Measurements from ENCODE around the gene ADARB1. TPM values are rescaled to one million over a fixed set of nuclear protein-coding genes. Genes with fewer than 3 reads are reported as not detected.

Gene ADARB1
- total RNA-seq, 1 experiment from 2014 or later = 15.8 TPM

- Histone ChIP-seq H2AK5ac (ENCODE audit: insufficient read length, low read length) (no peak overlapping the region), H3K23ac (ENCODE audit: insufficient read length, low read depth, low read length) (no peak overlapping the region), H3K4ac (ENCODE audit: low read depth, low read length) (no peak overlapping the region), H2BK120ac (ENCODE audit: low read depth, low read length, poor library complexity, severe bottlenecking) (no peak overlapping the region), H3K9me3 (ENCODE audit: control insufficient read depth, low read depth, low read length) (no peaks in the 10 kb centered on the region), H4K20me1 (ENCODE audit: control insufficient read depth, insufficient read depth, insufficient read length) (no peaks in the 10 kb centered on the region), H3K18ac (ENCODE audit: insufficient read length, low read depth, low read length) (no peak overlapping the region), H4K91ac (ENCODE audit: insufficient read length, low read depth, low read length) (no peak overlapping the region), H3K79me1 (ENCODE audit: insufficient read depth, low read depth, low read length, poor library complexity, severe bottlenecking) (no peaks in the 10 kb centered on the region), H3K27me3 (ENCODE audit: insufficient read depth, low read length) (no peaks in the 10 kb centered on the region), H2BK5ac (ENCODE audit: insufficient read length, low read length) (no peak overlapping the region), H2BK20ac (ENCODE audit: low read depth, low read length, poor library complexity, severe bottlenecking) (no peak overlapping the region), H3K23me2 (ENCODE audit: insufficient read length, low read depth, low read length, poor library complexity, severe bottlenecking) (no peaks in the 10 kb centered on the region), H3K14ac (ENCODE audit: insufficient read depth, low read length) (no peak overlapping the region; the same call in 1 of the 2 replicates), H3K79me2 (ENCODE audit: insufficient read depth, low read length) (no peaks in the 10 kb centered on the region), H4K8ac (replicated peaks; ENCODE audit: insufficient read length, low read depth, low read length) (no peak overlapping the region), H3K4me1 (ENCODE audit: insufficient read depth, low read length) (no peaks in the 10 kb centered on the region; the same call in 1 of the 2 replicates), H3K9ac (ENCODE audit: extremely low read depth, insufficient read length, low read length) (no peak overlapping the region), H3K56ac (ENCODE audit: insufficient read length, low read depth, low read length) (no peak overlapping the region), H3K27ac (ENCODE audit: insufficient read length, low read depth, low read length) (no peak overlapping the region), H2BK15ac (ENCODE audit: low read depth, low read length) (no peak overlapping the region), H2AFZ (ENCODE audit: low read length) (no peak overlapping the region), H2BK12ac (ENCODE audit: insufficient read length, low read depth, low read length) (no peak overlapping the region), H4K5ac (ENCODE audit: insufficient read length, low read depth, low read length) (no peak overlapping the region), H3T11ph (ENCODE audit: low read length) (no peak overlapping the region), H3K4me2 (ENCODE audit: insufficient read depth, insufficient read length, low read length) (no peak overlapping the region)
- DNase-seq = peak; percentile 26
- Mint-ChIP-seq H3K4me3 (peak overlapping the region; percentile 30 to 60; a peak in 3 of 5 replicates), H3K27ac (peak overlapping the region in 2 of 3 experiments; percentile 54 to 77; a peak in 2 of 7 replicates), H3K4me1 (peaks cover 36 to 51% of the 10 kb centered on the region in 2 experiments), H3K9me3 (no peaks in the 10 kb centered on the region; a peak in 2 of 5 replicates), H3K36me3 (ENCODE audit: insufficient read depth in 1 of 3, low read depth in 3 of 3) (no peaks in the 10 kb centered on the region), H3K27me3 (ENCODE audit: low read depth) (peaks cover 16% of the 10 kb centered on the region)
- WGBS (ENCODE audit: extremely low coverage, insufficient read length, low lambda C conversion rate) = no CpG with 5 or more reads among the region's 23 CpGs
- no peak for TF ChIP-seq CTCF (conservative IDR thresholded peaks at IDR 0.05)
These were observed 43.5 kb upstream of the ADARB1 start for GRCh38 chr21:45030682-45031570.
